Globus pallidus (tissue), 1 donor: Measurements from ENCODE around the gene PLCB3.

Experiments
- DNase-seq: peaks from one replicate; pipeline ENCODE4 v3.0.0-alpha.2; 2015; ENCODE audit warnings: low spot score

PLCB3 gene

DNA sequence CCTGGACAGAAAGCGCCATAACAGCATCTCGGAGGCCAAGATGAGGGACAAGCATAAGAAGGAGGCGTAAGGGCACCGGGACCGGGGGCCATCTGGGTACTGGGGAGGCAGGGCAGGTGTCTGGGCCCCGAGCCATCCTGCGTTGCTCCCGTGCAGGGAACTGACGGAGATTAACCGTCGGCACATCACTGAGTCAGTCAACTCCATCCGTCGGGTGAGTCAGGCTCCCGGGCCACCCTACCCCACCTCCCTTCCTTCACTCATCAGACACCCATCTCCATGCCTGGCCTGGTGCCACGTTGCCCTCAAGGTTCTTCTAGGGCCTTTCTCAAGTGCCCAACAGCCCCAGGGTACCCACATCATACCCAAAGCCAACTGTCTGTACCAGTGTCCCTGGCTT lies 15.0 kb downstream of the PLCB3 start:
- no peak for DNase-seq

DNA sequence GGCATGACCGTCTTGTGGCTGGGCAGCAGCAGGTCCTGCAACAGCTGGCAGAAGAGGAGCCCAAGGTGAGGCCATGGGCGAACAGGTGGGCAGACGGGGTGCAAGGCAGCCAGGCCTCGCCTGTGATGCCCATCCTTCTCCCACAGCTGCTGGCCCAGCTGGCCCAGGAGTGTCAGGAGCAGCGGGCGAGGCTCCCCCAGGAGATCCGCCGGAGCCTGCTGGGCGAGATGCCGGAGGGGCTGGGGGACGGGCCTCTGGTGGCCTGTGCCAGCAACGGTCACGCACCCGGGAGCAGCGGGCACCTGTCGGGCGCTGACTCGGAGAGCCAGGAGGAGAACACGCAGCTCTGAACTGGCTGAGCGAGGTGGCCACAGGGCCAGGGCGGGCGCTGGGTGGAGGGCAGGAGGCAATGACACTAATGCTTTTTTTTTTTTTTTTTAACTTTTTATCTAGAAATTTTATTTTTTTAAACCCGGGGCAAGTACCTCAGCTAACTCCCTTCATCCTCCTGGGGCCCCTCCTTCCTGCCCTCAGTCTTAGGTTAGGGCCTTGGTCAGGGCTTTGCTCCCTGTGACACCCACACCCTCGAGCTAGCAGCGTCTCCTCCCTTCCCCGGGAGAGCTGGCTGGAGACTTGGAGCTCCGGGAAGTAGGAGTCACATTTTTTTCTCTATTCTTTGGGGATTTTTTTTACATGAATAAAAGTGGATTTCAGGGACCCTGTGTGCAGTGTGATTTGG lies 16.0 kb downstream of the PLCB3 start:
- no peak for DNase-seq

DNA sequence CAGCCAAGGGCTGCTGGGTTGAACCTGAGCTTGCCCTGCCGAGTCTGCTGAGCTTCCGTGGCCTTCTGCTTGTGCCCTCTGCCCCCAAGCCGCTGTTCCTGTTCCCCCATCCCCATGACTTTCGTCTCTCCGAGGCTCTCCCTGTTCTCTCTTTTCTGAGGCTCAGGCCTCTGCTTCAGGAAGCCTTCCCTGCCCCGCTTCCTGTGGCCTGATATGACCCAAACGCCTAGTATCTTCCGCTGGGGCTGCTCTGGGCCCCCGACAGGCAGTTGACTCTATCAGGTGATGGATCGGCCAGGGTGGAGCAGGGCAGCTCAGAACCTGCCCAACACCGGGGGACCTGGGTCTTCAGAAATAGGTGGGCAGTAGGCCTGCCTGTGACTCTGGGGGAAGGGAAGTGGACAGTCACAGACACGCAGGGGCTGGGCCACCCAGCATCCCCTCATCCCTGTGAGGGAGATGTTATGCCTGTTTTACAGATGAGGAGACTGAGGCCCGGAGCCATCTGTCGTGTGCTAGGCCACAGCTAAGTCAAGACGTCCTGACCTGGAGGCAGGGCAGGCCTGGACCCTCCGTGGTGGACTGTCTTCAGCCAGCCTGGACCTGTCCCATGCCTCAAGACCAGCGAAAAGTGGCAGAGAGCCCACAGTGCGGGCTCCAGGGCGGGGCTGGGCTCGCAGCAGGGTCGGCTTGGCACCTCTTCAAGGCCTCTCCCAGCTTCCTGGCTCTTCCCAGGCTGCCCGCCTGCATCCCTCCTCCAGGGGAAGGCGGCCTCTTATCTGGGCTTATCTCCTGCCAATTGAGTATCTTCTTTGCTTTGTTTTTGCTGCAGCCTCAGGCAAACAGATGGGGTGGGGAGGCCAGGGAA lies 16.9 kb downstream of the PLCB3 start:
- no peak for DNase-seq

DNA sequence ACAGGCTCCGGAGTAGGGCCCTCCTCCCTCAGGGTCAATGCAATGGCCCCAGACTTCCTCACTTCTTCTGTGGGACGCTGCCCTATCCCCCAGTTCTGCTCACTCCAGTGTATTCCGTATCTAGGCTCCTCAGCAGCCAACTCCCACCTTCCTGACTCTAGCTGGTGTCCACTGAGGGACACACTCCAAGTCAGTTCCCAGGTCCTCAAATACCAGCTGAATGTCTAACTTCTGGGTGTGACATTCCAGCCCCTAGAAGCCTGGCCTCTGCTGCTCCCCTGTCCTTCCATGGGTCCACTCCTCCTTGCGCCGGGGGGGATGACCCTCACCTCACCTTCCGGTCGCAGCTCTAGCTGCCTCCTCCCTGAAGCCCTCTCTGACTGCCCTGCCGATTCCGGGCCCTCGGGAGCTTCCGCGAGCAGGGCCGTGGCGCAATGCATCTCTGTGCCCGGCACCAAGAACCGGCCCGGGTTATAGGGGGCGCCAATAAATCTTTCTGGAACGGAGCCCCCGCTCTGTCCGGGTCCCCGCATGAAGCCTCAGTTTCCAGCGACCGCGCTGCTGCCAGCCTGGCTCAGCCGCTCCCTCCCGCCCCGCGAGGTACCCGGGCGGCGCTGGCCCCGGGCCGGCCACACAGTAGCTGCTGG lies 17.7 kb downstream of the PLCB3 start:
- DNase-seq = peak; percentile 60

DNA sequence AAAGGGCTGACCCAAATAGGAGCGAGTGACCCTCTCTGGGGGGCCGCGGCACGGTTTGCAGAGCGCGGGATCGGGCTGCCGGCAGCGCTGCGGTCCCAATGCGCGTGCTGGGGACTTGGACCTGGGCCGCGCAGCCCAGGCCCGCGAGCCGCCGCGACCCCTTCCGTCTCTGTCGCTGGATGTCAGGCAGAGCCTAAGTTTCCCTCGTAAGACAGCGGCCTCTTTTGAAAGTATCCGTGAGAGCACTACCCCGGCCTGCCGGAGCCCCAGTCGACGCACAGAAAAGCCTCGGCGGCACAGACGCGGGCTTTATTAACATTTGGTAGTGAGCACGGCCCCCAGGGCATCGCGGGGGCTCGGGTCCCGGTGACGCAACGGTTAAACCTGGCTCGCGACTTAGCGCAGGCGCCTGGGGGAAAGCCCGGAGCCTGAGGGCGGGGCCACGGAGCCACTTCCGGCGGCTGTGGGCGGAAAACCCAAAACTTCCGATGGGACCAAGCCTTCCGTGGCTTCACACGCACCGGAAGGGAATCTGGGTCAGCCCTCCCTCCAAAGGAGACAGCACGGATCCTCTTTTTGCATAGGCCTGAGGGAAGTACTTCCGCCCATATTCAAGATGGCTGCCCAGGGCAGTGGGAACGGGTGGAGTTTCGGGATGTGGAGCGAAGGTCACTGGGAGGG lies 18.4 kb downstream of the PLCB3 start:
- peak; percentile 100 for DNase-seq

DNA sequence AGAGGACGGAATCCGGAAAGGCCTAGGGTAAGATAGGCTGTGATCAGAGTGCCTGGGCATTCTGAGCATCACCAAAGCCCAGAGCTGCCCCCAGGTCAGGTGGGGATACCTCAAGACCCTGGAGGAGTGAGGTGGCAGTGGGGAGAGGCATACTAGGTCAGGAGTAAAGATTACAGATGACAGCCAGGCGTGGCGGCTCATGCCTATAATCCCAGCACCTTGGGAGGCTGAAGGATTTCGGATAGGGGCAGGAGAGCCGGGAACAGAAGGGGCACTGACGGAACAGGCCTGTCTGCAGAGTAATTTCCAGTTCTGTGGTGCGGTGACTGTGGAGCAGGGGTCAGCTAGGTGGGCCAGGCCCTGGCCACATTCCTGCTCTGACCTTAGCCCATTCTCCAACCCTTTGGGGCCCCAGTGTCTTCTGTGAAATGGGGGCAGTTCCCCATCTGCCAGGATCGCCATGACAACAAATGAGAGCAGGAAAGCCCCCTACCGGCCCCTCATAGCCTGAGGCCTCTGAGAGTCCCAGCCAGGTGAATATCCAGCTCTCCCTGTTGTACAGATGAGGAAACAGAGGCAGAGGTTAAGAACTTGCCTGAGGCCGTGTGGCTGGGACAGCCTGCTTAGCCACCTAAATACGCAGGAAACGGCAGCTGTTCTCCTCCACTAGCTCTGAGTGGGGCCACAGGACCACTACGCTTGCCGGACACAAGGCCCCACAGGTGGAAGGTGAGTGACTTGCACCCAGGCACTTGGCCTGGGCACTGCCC lies 23.9 kb downstream of the PLCB3 start:
- no peak for DNase-seq

DNA sequence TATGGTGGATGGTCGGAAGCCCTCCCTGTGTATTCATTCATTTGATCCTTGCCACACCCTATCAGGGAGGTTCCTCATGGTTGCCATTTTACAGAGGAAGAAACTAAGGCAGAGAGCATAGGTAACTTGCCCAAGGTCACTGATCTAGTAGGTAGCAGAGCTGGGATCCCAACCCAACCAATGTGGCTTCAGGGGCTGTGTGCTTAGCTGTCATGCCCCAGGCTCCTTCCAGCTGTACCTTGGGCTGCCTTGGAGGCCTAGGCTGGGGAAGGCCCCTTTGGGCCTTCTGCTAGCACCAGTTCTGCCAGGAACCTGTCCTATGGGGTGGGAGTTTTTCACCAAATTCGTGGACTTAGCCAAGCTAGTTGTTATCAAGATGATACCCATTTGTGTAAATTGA lies 24.5 kb downstream of the PLCB3 start:
- DNase-seq = no peak

DNA sequence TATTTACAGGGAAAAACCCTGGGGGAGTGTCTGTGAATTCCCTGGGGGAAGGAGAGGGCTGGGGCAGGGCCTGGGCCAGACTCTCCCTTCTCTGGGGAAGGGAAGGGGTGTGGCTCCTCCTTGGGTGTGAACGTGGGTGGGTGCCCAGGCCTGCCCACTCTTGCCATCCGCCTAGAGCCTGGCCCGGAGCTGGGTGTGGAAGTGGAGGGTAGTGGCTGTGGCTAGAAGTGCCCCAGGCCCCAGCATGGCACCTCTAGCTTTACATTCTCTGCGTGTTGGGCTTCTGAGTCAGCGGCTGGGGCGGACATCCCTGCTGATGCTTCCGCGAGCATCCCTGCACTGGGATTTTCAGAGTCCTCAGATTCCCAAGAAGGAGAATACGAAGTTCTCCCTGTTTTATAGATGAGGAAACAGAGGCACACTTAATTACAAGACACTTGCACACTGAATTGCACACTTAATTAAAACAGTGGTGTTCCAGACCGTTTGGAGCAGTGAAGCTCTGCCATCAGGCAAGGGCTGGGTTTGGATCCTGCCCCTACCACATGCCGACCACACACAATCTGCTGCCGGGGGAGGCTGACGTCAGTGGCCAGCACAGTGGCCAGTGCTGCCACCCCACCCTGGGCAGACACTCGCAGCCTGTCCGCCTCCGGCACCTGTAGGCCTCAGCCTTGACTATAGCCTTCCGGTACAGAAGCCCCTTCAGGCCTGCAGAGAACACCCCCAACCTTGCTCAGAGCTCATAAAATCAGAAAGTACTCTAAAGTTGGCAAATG lies 25.5 kb downstream of the PLCB3 start:
- no peak for DNase-seq

DNA sequence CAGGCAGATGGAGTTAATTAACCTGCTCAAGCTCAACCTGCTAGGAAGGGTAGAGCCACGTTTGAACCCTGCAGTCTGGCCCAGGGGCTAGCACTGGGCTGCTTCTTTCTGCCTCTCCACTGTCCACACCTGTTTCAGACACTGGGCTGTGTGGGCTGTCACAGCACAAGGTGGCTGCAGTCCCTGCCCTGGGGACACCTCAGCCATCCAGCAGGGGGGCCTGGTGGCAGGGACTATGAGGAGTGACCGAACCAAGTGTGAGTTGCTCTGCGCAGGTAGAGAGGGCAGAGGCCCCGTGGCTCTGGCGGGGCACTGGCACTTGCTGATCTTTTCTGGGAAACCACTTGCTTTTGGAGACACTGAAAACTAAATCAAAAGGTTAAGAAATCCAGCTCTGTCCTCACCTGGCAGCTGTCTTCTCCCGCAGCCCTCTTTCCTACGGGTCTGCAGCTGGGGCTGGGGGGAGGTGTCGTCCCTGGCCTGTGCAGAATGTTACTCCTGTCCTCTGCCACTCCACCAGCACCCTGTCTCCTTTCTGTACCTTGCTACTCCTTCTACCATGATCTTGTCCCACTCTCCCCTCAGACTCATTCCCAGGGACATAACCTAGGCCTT lies 27.4 kb downstream of the PLCB3 start:
- no peak for DNase-seq

DNA sequence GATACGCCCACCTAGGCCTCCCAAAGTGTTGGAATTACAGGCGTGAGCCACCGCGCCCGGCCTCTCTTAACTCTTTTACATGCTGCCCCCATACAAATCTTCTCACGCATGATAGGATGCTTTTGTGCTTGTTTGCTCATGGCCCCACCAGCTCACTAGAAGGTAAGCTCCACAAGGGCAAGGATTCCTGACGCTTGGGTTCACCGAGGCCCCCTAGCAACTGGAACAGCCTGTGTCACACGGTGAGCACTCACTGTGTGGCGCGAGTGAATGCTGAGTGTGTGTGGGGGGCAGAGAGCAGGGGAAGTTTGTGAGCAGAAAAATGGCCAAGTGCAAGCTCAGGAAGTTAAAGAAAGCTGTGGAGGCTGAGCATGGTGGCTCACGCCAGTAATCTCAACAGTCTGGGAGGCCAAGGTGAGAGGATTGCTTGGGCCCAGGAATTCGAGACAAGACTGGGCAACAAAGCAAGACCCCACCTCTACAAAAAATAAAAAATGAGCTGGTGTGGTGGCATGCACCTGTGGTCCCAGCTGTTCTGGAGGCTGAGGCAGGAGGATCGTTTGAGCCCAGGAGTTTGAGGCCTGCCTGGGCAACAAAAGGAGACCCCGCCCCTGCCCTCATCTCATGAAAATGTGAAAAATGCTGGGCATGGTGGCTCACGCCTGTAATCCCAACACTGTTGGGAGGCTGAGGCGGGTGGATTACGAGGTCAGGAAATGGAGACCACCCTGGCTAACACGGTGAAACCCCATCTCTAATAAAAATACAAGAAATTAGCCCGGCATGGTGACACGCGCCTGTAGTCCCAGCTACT lies 30.8 kb downstream of the PLCB3 start:
- DNase-seq = no peak

DNA sequence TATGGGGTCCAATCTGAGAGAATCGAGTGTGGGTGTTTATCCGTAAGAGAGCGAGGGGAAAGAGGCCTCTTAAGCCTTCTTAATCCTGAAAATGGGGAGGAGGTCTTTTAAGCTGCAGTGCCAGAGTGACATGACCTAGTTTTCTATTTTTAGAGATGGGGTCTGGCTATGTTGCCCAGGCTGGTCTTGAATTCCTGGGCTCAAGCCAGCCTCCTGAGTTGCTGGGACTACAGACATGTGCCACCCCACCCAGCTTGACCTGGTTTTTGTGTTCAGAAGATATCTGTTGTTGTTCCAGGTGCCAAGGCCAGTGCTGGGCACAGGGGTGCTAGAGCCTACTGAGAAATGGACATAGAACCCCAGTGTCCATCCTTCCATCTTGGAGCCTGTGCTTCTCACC lies 31.8 kb downstream of the PLCB3 start:
- no peak for DNase-seq

DNA sequence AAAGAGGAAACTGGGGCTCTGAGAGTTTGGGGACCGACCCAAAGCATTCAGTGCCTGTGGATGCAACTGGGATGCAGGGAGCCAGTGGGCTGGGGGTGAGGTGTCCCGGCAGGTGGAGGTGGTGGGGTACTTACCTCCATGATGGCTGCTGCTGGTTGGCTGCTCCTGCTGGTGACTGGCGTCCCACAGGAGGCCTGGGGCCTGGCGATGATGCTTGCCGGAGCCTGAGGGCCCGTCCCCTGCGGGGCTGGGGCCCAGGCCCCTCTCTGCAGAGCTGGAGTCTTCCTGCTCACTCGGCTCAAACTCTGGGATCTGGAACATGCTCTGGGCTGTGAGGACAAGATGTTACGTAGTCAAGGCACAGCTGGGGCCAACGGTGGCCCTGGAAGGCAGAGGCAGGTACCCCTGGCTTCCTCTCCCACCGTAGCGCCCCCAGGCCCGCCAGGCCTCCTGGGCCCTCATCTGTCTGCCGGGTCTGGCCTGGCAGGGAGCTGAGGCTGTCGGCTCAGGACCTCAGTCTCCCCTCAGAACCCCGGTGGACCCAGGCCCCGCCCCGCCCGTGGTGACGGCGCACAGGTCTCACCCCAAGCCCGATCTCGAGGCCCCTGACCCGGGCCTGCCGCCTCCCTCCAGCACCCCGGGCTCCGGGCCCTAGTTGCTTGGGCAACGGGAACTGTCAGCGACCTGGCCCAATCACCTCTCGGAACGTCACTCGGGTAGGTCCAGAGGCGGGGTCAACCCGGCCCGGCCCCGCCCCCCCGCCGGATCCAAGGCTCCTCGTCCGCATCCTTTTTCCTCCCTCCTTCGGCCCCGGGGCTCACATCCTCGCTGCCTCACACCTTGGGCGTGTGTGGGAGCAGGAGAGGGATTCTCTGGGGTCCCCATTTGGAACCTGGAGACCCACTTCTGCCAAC lies 33.0 kb downstream of the PLCB3 start, which contains the start of gene BAD:
BAD (minus strand) TSS at position 618 of the 914 bp plus-strand sequence; CDS start at position 321, 297 bp downstream.
- peak; percentile 96 for DNase-seq

DNA sequence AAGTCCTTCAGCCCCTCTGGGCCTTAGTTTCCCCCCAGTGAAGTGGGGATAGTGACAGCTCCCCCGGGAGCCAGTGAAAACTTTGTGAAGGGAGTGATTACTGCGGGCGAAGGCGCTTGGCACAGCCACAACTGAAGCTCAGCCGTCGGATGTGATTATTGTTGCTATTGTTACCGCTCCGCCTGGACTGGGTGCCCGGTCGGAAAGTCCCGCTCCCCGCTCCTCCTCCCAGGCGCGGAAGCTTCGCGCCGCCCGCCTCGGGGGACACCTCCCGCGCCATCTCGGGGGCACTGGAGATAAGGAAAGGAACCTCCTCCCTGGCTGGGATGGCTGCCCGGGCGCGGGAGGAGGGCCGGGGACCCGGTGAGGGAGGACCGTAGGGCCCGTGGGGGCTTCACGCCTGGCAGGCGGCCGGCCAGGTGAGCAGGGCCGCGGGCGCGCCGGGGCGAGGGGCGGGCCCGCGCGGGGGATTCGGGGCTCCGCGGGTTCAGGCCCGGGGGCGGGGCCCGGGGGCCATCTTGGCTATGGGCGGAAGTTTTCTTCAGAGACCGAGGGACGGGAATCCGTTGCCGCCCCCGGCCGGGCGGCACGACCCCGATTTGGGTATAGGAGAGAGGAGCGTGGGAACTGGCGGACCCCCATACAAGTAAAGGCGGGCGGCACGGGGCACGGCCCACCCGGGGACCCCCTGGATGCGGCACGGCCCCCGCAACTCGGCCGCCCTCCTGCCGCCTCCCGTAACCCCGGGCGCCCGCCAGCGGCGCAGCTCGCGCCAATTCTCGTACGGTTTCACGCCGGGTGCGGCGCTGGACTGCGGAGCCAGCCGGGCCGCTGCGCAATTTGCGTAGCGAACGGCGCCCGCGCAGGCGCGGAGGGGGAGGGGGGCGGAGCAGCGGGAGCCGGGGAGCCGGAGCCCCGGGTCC lies 33.9 kb downstream of the PLCB3 start, which contains the start of gene GPR137:
GPR137 (plus strand) TSS at position 887 of the 923 bp plus-strand sequence. CDS start 677 bp downstream, outside the sequence.
- peak; percentile 87 for DNase-seq

DNA sequence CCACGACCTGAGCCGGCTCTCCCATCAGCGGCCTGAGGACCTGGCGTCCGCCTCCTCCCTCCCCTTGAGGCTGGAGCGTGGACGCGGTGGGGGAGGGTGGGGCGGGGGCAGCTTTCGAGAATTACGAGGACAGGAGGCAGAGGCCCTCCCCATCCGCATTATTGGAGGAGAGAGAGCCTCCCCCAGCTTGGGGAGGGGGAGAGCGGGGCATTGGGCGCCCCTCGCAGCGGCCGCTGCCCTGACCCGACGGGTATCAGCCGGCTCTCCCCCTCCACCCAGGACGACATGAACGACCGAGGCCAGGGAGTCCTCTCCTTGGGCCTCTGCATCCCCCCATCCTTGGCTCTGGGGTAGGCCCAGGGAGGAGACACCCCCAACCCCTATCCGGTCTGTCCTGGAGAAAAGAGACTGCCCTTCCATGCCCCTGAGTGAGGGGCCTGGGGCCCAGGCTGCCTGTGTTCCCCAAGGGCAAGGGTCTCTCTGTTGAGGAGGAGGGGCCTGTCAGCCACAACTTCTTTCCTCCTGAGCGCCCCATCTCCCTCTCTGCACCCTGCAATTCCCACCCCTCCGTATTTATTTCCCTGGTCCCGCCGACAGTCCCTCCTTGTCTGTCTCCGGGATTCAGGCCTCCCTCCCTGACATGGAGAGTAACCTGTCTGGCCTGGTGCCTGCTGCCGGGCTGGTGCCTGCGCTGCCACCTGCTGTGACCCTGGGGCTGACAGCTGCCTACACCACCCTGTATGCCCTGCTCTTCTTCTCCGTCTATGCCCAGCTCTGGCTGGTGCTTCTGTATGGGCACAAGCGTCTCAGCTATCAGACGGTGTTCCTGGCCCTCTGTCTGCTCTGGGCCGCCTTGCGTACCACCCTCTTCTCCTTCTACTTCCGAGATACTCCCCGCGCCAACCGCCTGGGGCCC lies 34.8 kb downstream of the PLCB3 start:
- no peak for DNase-seq

DNA sequence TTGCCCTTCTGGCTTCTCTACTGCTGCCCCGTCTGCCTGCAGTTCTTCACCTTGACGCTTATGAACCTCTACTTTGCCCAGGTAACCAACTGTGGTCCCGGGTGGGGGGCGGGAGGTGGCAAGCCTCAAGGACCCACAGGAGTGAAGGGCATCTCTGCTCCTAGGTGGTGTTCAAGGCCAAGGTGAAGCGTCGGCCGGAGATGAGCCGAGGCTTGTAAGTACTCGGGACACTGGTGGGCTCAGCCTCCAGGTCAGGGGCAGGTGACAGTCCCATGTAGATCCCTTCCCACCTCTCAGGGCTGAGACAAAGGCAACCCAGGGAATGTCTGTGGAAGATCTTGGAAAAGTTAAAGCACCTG lies 35.5 kb downstream of the PLCB3 start:
- DNase-seq = no peak
